GM12878 (cell line): ENCODE data around the gene MGAT5. TPM values are rescaled to one million over a fixed set of nuclear protein-coding genes. Genes with fewer than 3 reads are reported as not detected.
A peak's percentile ranks its signal among the peaks of the same experiment; 100 is the strongest.

Experiments used
- ATAC-seq: fragments of 200-7000 bp; cut with Tn5 transposase; 3 replicates; pipeline ENCODE4 v1.9.1; 2020; ENCODE audit warnings: mild to moderate bottlenecking, moderate library complexity
- BruUV-seq: library from RNA; stranded (reverse); fragments of 400-500 nt; replicated peaks from 2 replicates; lab custom pipeline; 2021; lab: Mats Ljungman, UMichigan
- CTCF ChIA-PET: fragments of 300-600 bp; sonication (Branson Sonifier 250); formaldehyde crosslinking; extraction: SDS; loops from one replicate; lab custom pipeline; 2021; ENCODE audit warnings: inconsistent platforms; lab: Yijun Ruan, JAX
- POLR2A ChIA-PET: fragments of 350-600 bp; formaldehyde crosslinking; extraction: SDS; loops from one replicate; lab custom pipeline; 2021; ENCODE audit warnings: inconsistent platforms; lab: Charles Lee
- RAD21 ChIA-PET: fragments of 300-600 bp; sonication (Branson Sonifier 250); formaldehyde crosslinking; loops from one replicate; lab custom pipeline; 2023; ENCODE audit warnings: antibody characterized with exemption; ENCODE audit not compliant: unreplicated experiment; lab: Charles Lee
- SMC1A ChIA-PET: fragments of 300-600 bp; sonication (Branson Sonifier 250); formaldehyde crosslinking; loops from one replicate; lab custom pipeline; 2023; ENCODE audit not compliant: unreplicated experiment, uncharacterized antibody; lab: Charles Lee
- DNase-seq: peaks from one replicate; pipeline ENCODE4 v3.0.0-alpha.2; 2011; ENCODE audit warnings: low read depth, low spot score
- FAIRE-seq: peaks from 3 replicates; lab custom pipeline; 2011; peaks lifted over from hg19 to GRCh38; lab: Jason Lieb, UNC
- H2AFZ ChIP-seq: 2 replicates; pipeline ENCODE4 v1.6.0; 2011; ENCODE audit warnings: low read depth, low read length, control low read depth; ENCODE audit not compliant: control insufficient read depth
- H3K27ac ChIP-seq: 2 replicates; pipeline ENCODE4 v1.5.1; 2011; ENCODE audit warnings: control low read depth; ENCODE audit not compliant: control insufficient read depth, insufficient read depth
- H3K27me3 ChIP-seq, 2 experiments: replicated peaks in 1 of 2; 2 replicates each; pipeline versions ENCODE4 v1.6.0 to v1.6.1; 2011; ENCODE audit warnings: low read length in 1 of 2; ENCODE audit not compliant: control insufficient read depth in 2 of 2, insufficient read depth in 2 of 2
- H3K36me3 ChIP-seq, 2 experiments: 2 replicates each; pipeline ENCODE4 v1.5.1; 2011; ENCODE audit warnings: low read length in 1 of 2; ENCODE audit not compliant: control insufficient read depth in 2 of 2, insufficient read depth in 2 of 2
- H3K4me1 ChIP-seq: 2 replicates; pipeline ENCODE4 v1.6.1; 2011; ENCODE audit warnings: mild to moderate bottlenecking, low read length, moderate library complexity, mixed read lengths; ENCODE audit not compliant: control insufficient read depth, insufficient read depth
- H3K4me2 ChIP-seq: 2 replicates; pipeline ENCODE4 v1.6.0; 2011; ENCODE audit warnings: control low read depth; ENCODE audit not compliant: control insufficient read depth, insufficient read depth
- H3K4me3 ChIP-seq: fragments of 200-600 bp; sonication (generic); 2 replicates; pipeline ENCODE4 v1.5.1; 2016
- H3K79me2 ChIP-seq: 2 replicates; pipeline ENCODE4 v1.6.0; 2011; ENCODE audit warnings: low read length; ENCODE audit not compliant: control insufficient read depth, insufficient read depth
- H3K9ac ChIP-seq: 2 replicates; pipeline ENCODE4 v1.8.0; 2011; ENCODE audit warnings: low read length, control low read depth, mixed read lengths; ENCODE audit not compliant: control insufficient read depth, insufficient read depth
- H3K9me3 ChIP-seq: replicated peaks from 3 replicates; pipeline ENCODE4 v1.5.1; 2011; ENCODE audit warnings: mild to moderate bottlenecking, low read length; ENCODE audit not compliant: control insufficient read depth, insufficient read depth
- H4K20me1 ChIP-seq: 2 replicates; pipeline ENCODE4 v1.6.0; 2011; ENCODE audit not compliant: control insufficient read depth, insufficient read depth
- DPF2 ChIP-seq: fragments of 450-650 bp; IDR thresholded peaks from 2 replicates; pipeline ENCODE4 v1.6.1; 2017; ENCODE audit warnings: mild to moderate bottlenecking
- EP300 ChIP-seq, 2 experiments: fragments of 150-350 bp in 1 of 2; IDR thresholded peaks; 2 replicates each; pipeline ENCODE4 v1.6.1; 2011 to 2012; ENCODE audit warnings: low read depth in 2 of 2, low read length in 2 of 2, borderline replicate concordance in 1 of 2, improper control_type of control experiment in 1 of 2, inconsistent platforms in 1 of 2; ENCODE audit not compliant: control insufficient read depth in 1 of 2
- FOS ChIP-seq: IDR thresholded peaks from 3 replicates; pipeline ENCODE4 v1.6.1; 2011; ENCODE audit warnings: borderline replicate concordance; ENCODE audit not compliant: insufficient read length; ENCODE audit errors: extremely low read depth
- PAX8 ChIP-seq: fragments of 450-650 bp; IDR thresholded peaks from 2 replicates; pipeline ENCODE4 v1.6.1; 2017; ENCODE audit warnings: mild to moderate bottlenecking, moderate library complexity
- SP1 ChIP-seq: IDR thresholded peaks from one replicate; pipeline ENCODE4 v1.6.1; 2011; ENCODE audit warnings: low read depth, low read length
- STAT3 ChIP-seq: IDR thresholded peaks from 2 replicates; pipeline ENCODE4 v1.6.1; 2011; ENCODE audit warnings: low read depth, low read length, improper control_type of control experiment
- TAF1 ChIP-seq: IDR thresholded peaks from 2 replicates; pipeline ENCODE4 v1.6.1; 2011; ENCODE audit warnings: mild to moderate bottlenecking, low read depth, low read length, borderline replicate concordance
- WGBS: methylation state at CpG from one replicate; pipeline ENCODE4 v1.1.6; 2016; ENCODE audit warnings: low lambda C conversion rate; ENCODE audit not compliant: insufficient replicate concordance, insufficient coverage; ENCODE audit errors: missing lambda C conversion rate; 5-methylcytosine and 5-hydroxymethylcytosine counted together
- in situ Hi-C: fragments of 300-500 bp; cut with MboI; formaldehyde crosslinking; loops from 9 replicates; pipeline ENCODE4 v1.14.3; 2018; ENCODE audit warnings: mixed read lengths
- intact Hi-C: fragments of 100-400 bp; cut with micrococcal nuclease; formaldehyde crosslinking; loops from one replicate; pipeline ENCODE4 v1.14.2; 2022; ENCODE audit not compliant: unreplicated experiment
- polyA plus RNA-seq, 11 experiments: library from polyadenylated mRNA; depleted of rRNA in 4 of 11; unstranded in 6 of 11; stranded (reverse) in 5 of 11; fragments of >200 nt; fragmentation: Nextera tagmentation in 4 of 11; fragmentation: Illumina TruSeq in 1 of 11; extraction: Ambion mirVana in 4 of 11; extraction: Trizol in 1 of 11; gene quantifications; 1 replicate in 1 of 11; 2 replicates in 10 of 11; pipeline versions ENCODE4 v1.2.1 to v1.2.3, GENCODE V29; 2011 to 2016; ENCODE audit warnings: inconsistent platforms in 2 of 11, missing spikeins in 2 of 11, low read depth in 1 of 11
- total RNA-seq, 4 experiments: library from RNA; depleted of rRNA in 3 of 4; stranded (reverse); fragments of >200 nt in 3 of 4; fragmentation: Illumina TruSeq in 1 of 4; extraction: Trizol in 1 of 4; gene quantifications; 2 replicates each; pipeline versions ENCODE4 v1.2.1 to v1.2.3, GENCODE V29; 2013 to 2021
- TF ChIP-seq, protein P1 (sequence below): fragments of 450-650 bp; IDR thresholded peaks from 2 replicates; pipeline ENCODE4 v1.6.1; 2016; ENCODE audit warnings: mild to moderate bottlenecking
- TF ChIP-seq, protein P2 (sequence below): fragments of 450-650 bp; IDR thresholded peaks from 2 replicates; pipeline ENCODE4 v1.6.1; 2016; ENCODE audit warnings: mild to moderate bottlenecking, moderate library complexity, borderline replicate concordance
- TF ChIP-seq, protein P3 (sequence below): fragments of 450-650 bp; IDR thresholded peaks from 2 replicates; pipeline ENCODE4 v1.6.1; 2016; ENCODE audit warnings: mild to moderate bottlenecking

Gene MGAT5
- total and polyA plus RNA-seq, 10 of the 15 experiments (the other 5 are each of a cell fraction or from before 2014, with no cell fraction given) = 4.9 to 104 (median 36.2) TPM

DNA sequence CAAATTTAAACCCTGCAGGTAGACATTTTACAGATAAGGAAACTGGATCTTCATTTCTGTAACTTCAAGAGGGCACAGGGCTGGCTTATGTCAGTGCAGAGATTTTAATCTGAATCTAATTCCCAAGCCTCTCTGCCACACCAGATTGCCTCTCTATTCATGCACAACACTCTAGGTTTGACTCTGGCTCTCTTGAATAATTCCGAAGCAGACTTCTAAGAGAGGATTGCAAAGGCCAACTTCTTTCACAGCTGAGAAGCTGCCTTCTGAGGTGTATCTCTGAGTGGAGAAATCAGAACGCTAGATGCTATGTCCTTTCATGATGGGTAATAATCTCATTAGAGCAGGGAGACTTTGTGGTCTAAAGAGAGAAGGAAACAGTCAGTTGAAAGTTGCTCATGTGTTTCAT lies 20.1 kb upstream of the MGAT5 start (continued):
- TF ChIP-seq EP300 (IDR thresholded peaks at IDR 0.05; ENCODE audit: borderline replicate concordance in 1 of 2, control insufficient read depth in 1 of 2, low read depth in 2 of 2, low read length in 2 of 2) (0 out of 4 replicates have a peak, but pooled peaks of 1 of the 2 experiments have one; percentile 11), TAF1 (no peak), FOS (no peak)
- TF ChIP-seq, protein P1, sequence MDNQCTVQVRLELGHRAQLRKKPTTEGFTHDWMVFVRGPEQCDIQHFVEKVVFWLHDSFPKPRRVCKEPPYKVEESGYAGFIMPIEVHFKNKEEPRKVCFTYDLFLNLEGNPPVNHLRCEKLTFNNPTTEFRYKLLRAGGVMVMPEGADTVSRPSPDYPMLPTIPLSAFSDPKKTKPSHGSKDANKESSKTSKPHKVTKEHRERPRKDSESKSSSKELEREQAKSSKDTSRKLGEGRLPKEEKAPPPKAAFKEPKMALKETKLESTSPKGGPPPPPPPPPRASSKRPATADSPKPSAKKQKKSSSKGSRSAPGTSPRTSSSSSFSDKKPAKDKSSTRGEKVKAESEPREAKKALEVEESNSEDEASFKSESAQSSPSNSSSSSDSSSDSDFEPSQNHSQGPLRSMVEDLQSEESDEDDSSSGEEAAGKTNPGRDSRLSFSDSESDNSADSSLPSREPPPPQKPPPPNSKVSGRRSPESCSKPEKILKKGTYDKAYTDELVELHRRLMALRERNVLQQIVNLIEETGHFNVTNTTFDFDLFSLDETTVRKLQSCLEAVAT = no peak

DNA sequence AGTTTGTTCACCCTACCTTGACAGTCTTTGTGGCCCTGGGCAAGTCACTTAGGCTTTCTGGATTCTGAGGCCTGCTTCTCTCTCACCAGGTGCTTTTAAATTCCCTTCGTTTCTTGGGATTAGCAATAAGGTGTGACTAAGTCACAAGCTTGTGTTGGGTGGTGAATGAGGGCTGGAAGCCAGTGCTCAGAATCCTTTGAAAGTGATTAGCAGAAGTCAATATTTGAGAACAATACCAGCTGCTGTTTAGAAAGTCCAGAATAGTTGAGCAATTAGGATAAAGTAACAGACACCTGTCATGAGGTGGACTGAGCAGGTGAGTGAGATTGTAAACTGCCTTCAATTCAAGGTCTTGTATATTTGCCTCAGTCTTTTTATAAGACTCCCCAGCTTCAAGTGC lies 19.3 kb upstream of the MGAT5 start:
- Histone ChIP-seq H3K27me3 (no peaks in the 10 kb centered on the region), H2AFZ (no peak overlapping the region), H3K4me2 (peak overlapping the region; percentile 72), H3K79me2 (peaks cover 75% of the 10 kb centered on the region), H3K9me3 (peaks cover 2% of the 10 kb centered on the region; the same call in 2 of the 3 replicates), H3K9ac (peak overlapping the region; percentile 27), H3K27ac (peak overlapping the region; percentile 83), H4K20me1 (no peaks in the 10 kb centered on the region), H3K4me1 (peaks cover 63% of the 10 kb centered on the region), H3K4me3 (peak overlapping the region; percentile 25; the same call in 1 of the 2 replicates), H3K36me3 (peaks cover 0 to 3% of the 10 kb centered on the region in 2 experiments; a peak in 2 of 4 replicates)
- intact Hi-C loops (loop anchor here (1.0 to 10.0 kb wide), 4 partner anchors 13 to 280 kb away; no protein-coding TSS in a partner anchor), in situ Hi-C loops (no loop called here)
- DNase-seq (no peak), ATAC-seq (no peak), FAIRE-seq (no peak)
- 20% methylated on average over 1 of the region's 1 CpG for WGBS
- ChIA-PET CTCF (interaction anchor here (0.6 to 4.1 kb wide), 11 partner anchors 10 to 217 kb away, joined by 3 to 38 read pairs (median 5); no protein-coding TSS in a partner anchor), SMC1A (interaction anchor here (1.1 to 3.0 kb wide), 13 partner anchors 9 to 217 kb away, joined by 3 to 20 read pairs (median 6); no protein-coding TSS in a partner anchor), POLR2A (no interaction called here), RAD21 (interaction anchor here (0.8 to 2.0 kb wide), 8 partner anchors 9 to 179 kb away, joined by 3 to 11 read pairs (median 4); no protein-coding TSS in a partner anchor)
- no TSS peak for BruUV-seq
- TF ChIP-seq SP1 = no peak
- no peak for TF ChIP-seq DPF2
- TF ChIP-seq, protein P2, sequence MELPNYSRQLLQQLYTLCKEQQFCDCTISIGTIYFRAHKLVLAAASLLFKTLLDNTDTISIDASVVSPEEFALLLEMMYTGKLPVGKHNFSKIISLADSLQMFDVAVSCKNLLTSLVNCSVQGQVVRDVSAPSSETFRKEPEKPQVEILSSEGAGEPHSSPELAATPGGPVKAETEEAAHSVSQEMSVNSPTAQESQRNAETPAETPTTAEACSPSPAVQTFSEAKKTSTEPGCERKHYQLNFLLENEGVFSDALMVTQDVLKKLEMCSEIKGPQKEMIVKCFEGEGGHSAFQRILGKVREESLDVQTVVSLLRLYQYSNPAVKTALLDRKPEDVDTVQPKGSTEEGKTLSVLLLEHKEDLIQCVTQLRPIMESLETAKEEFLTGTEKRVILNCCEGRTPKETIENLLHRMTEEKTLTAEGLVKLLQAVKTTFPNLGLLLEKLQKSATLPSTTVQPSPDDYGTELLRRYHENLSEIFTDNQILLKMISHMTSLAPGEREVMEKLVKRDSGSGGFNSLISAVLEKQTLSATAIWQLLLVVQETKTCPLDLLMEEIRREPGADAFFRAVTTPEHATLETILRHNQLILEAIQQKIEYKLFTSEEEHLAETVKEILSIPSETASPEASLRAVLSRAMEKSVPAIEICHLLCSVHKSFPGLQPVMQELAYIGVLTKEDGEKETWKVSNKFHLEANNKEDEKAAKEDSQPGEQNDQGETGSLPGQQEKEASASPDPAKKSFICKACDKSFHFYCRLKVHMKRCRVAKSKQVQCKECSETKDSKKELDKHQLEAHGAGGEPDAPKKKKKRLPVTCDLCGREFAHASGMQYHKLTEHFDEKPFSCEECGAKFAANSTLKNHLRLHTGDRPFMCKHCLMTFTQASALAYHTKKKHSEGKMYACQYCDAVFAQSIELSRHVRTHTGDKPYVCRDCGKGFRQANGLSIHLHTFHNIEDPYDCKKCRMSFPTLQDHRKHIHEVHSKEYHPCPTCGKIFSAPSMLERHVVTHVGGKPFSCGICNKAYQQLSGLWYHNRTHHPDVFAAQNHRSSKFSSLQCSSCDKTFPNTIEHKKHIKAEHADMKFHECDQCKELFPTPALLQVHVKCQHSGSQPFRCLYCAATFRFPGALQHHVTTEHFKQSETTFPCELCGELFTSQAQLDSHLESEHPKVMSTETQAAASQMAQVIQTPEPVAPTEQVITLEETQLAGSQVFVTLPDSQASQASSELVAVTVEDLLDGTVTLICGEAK = no peak
- TF ChIP-seq, protein P3, sequence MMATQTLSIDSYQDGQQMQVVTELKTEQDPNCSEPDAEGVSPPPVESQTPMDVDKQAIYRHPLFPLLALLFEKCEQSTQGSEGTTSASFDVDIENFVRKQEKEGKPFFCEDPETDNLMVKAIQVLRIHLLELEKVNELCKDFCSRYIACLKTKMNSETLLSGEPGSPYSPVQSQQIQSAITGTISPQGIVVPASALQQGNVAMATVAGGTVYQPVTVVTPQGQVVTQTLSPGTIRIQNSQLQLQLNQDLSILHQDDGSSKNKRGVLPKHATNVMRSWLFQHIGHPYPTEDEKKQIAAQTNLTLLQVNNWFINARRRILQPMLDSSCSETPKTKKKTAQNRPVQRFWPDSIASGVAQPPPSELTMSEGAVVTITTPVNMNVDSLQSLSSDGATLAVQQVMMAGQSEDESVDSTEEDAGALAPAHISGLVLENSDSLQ = no peak
- TF ChIP-seq STAT3 = no peak
- no peak for TF ChIP-seq PAX8
